ENCODE data around the gene SULT2B1.
"Not testable (repeated sequence)": the region's sequence is repeated elsewhere in the genome, so short reads cannot be mapped to it uniquely, and the experiment has no call there.

Gene SULT2B1

DNA sequence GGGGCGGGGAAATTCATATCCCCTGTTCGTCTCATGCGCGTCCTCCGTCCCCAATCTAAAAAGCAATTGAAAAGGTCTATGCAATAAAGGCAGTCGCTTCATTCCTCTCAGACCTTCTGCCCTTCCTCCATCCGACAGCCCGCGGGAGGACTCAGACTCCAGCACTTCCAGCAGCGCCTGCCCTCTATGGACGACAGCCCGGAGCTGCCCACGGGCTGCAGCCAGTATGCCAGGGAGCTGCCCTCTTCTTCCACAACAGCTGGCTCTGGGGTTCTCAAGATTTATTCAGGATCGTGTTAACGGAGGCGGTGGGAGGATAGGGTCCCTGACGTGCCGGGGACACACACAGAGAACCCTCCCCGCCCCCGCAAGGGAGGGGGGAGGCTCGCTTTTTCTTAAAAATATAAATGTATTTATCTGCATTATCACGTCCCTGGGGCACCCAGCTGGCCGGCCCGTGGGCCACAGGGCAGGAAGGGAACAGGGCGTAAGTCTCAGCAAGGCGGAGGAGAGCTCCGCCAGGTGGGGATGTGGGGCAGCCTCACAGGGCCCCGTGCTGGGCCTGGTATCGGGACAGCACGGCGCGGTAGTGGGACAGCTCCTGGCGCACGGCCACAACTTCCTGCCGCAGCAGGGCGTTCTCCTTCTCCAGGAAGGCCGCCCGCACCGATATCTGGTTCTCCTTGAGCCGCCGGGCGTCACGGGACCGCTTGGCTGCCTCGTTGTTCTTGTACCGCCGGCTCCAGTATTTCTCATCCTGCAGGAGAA, 78.5 kb downstream of the SULT2B1 start:
- H3K9me2 ChIP-seq (replicated peaks; ENCODE audit: insufficient read depth, low read length) = no peaks in the 10 kb centered on the region
- H3K79me2 ChIP-seq (ENCODE audit: low read length) = 0 out of 2 replicates have a peak, but pooled peaks cover under 1% of the 10 kb centered on the region
- no peaks in the 10 kb centered on the region for H3K9me3 ChIP-seq (replicated peaks; ENCODE audit: insufficient read depth, low read length)
- peaks cover 26% of the 10 kb centered on the region for H3K4me1 ChIP-seq (ENCODE audit: low read length)
- H3K4me3 ChIP-seq (ENCODE audit: low read length) = no peak overlapping the region
- H3K27ac ChIP-seq (ENCODE audit: low read length) = no peak overlapping the region
- DNase-seq = no peak
- no peak overlapping the region for H2AFZ ChIP-seq (ENCODE audit: low read length)
- no peak overlapping the region for H3K4me2 ChIP-seq (ENCODE audit: low read depth, low read length)
- peaks cover 25% of the 10 kb centered on the region for H3F3A ChIP-seq (ENCODE audit: insufficient read depth, low read length)
- no peaks in the 10 kb centered on the region for H4K20me1 ChIP-seq (ENCODE audit: insufficient read depth, low read length)
- H3K36me3 ChIP-seq (replicated peaks; ENCODE audit: insufficient read depth, low read length) = no peaks in the 10 kb centered on the region
- H3K9ac ChIP-seq (ENCODE audit: low read length) = no peak overlapping the region
- no peak for TF ChIP-seq CTCF (IDR thresholded peaks at IDR 0.05; ENCODE audit: low read length)
- no peak for TF ChIP-seq EZH2phosphoT487 (IDR thresholded peaks at IDR 0.05; ENCODE audit: low read length)
- TF ChIP-seq EZH2 (optimal IDR thresholded peaks at IDR 0.05; ENCODE audit: low read depth, low read length) = no peak
- no peaks in the 10 kb centered on the region for H3K27me3 ChIP-seq (replicated peaks; ENCODE audit: insufficient read depth, low read length)

GRCh38 chr19:48631225-48631624, 79.3 kb downstream of the SULT2B1 start:
- H3K9ac ChIP-seq (ENCODE audit: low read length) = no peak overlapping the region
- H3K9me3 ChIP-seq (replicated peaks; ENCODE audit: insufficient read depth, low read length) = no peaks in the 10 kb centered on the region
- H2AFZ ChIP-seq (ENCODE audit: low read length) = no peak overlapping the region
- H3F3A ChIP-seq (ENCODE audit: insufficient read depth, low read length) = peaks cover 25% of the 10 kb centered on the region
- H3K4me2 ChIP-seq (ENCODE audit: low read depth, low read length) = no peak overlapping the region
- DNase-seq = no peak
- H3K9me2 ChIP-seq (replicated peaks; ENCODE audit: insufficient read depth, low read length) = no peaks in the 10 kb centered on the region
- H4K20me1 ChIP-seq (ENCODE audit: insufficient read depth, low read length) = no peaks in the 10 kb centered on the region
- H3K4me3 ChIP-seq (ENCODE audit: low read length) = no peak overlapping the region
- TF ChIP-seq EZH2phosphoT487 (IDR thresholded peaks at IDR 0.05; ENCODE audit: low read length) = no peak
- no peak for TF ChIP-seq CTCF (IDR thresholded peaks at IDR 0.05; ENCODE audit: low read length)
- TF ChIP-seq EZH2 (optimal IDR thresholded peaks at IDR 0.05; ENCODE audit: low read depth, low read length) = no peak
- no peak overlapping the region for H3K27ac ChIP-seq (ENCODE audit: low read length)
- no peaks in the 10 kb centered on the region for H3K27me3 ChIP-seq (replicated peaks; ENCODE audit: insufficient read depth, low read length)
- peaks cover 26% of the 10 kb centered on the region for H3K4me1 ChIP-seq (ENCODE audit: low read length)
- H3K36me3 ChIP-seq (replicated peaks; ENCODE audit: insufficient read depth, low read length) = no peaks in the 10 kb centered on the region
- H3K79me2 ChIP-seq (ENCODE audit: low read length) = no peaks in the 10 kb centered on the region

DNA sequence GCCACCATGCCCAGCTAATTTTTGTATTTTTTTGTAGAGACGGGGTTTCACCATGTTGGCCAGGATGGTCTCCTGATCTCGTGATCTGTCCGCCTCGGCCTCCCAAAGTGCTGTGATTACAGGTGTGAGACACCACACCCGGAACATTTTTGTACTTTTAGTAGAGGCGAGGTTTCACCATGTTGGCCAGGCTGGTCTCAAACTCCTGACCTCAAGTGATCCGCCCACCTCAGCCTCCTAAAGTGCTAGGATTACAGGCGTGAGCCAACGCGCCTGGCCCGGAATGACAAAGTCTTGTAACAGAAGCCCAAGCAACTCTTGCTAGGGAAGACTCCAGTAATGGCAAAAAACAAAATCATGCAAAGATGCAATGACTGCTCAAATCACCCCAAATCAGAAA, 80.3 kb downstream of the SULT2B1 start:
- H3K9ac ChIP-seq (ENCODE audit: low read length); H3K4me3 ChIP-seq (ENCODE audit: low read length): not testable (repeated sequence)

GRCh38 chr19:48632692-48633147, 80.7 kb downstream of the SULT2B1 start:
- Histone ChIP-seq H3K9me2 (replicated peaks; ENCODE audit: insufficient read depth, low read length) (no peaks in the 10 kb centered on the region), H3F3A (ENCODE audit: insufficient read depth, low read length) (peaks cover 35% of the 10 kb centered on the region), H3K9ac (ENCODE audit: low read length) (peak overlapping the region; percentile 22; the same call in 1 of the 2 replicates), H3K4me1 (ENCODE audit: low read length) (peaks cover 26% of the 10 kb centered on the region), H3K27ac (ENCODE audit: low read length) (peak overlapping the region; percentile 72; the same call in 1 of the 2 replicates), H3K79me2 (ENCODE audit: low read length) (no peaks in the 10 kb centered on the region), H3K27me3 (replicated peaks; ENCODE audit: insufficient read depth, low read length) (no peaks in the 10 kb centered on the region), H3K4me2 (ENCODE audit: low read depth, low read length) (peak overlapping the region; percentile 83; the same call in 1 of the 2 replicates), H2AFZ (ENCODE audit: low read length) (no peak overlapping the region), H3K4me3 (ENCODE audit: low read length) (no peak overlapping the region), H3K9me3 (replicated peaks; ENCODE audit: insufficient read depth, low read length) (no peaks in the 10 kb centered on the region), H3K36me3 (replicated peaks; ENCODE audit: insufficient read depth, low read length) (no peaks in the 10 kb centered on the region), H4K20me1 (ENCODE audit: insufficient read depth, low read length) (no peaks in the 10 kb centered on the region)
- DNase-seq = peak; percentile 41
- TF ChIP-seq EZH2phosphoT487 (IDR thresholded peaks at IDR 0.05; ENCODE audit: low read length) (no peak), CTCF (IDR thresholded peaks at IDR 0.05; ENCODE audit: low read length) (no peak), EZH2 (optimal IDR thresholded peaks at IDR 0.05; ENCODE audit: low read depth, low read length) (no peak)

More for the DNA sequence above, 80.3 kb downstream of the SULT2B1 start:
- not testable (repeated sequence) for H3K36me3 ChIP-seq (replicated peaks; ENCODE audit: insufficient read depth, low read length); H3K27me3 ChIP-seq (replicated peaks; ENCODE audit: insufficient read depth, low read length); H3K9me2 ChIP-seq (replicated peaks; ENCODE audit: insufficient read depth, low read length); DNase-seq; H3K79me2 ChIP-seq (ENCODE audit: low read length); H3K9me3 ChIP-seq (replicated peaks; ENCODE audit: insufficient read depth, low read length); H2AFZ ChIP-seq (ENCODE audit: low read length); H4K20me1 ChIP-seq (ENCODE audit: insufficient read depth, low read length)
- H3K4me2 ChIP-seq (ENCODE audit: low read depth, low read length) = 0 out of 2 replicates have a peak overlapping the region, but pooled peaks have one; percentile 83
- peaks cover 26% of the 10 kb centered on the region for H3K4me1 ChIP-seq (ENCODE audit: low read length)
- peak overlapping the region; percentile 72; the same call in 1 of the 2 replicates for H3K27ac ChIP-seq (ENCODE audit: low read length)
- peaks cover 35% of the 10 kb centered on the region for H3F3A ChIP-seq (ENCODE audit: insufficient read depth, low read length)
